T-helper 17 cell (primary cell): ENCODE results near the gene BEND3. TPM values are rescaled to one million over a fixed set of nuclear protein-coding genes. Genes with fewer than 3 reads are reported as not detected.
"Not testable (repeated sequence)": the region's sequence is repeated elsewhere in the genome, so short reads cannot be mapped to it uniquely, and the experiment has no call there.

Source experiments
- ATAC-seq: fragments of 150-1000 bp; cut with Tn5 transposase; 2 replicates; pipeline ENCODE4 v1.10.0; 2021; ENCODE audit warnings: mild to moderate bottlenecking, moderate library complexity
- DNase-seq, 3 donors: peaks; one replicate each; pipeline versions ENCODE4 v3.0.0 to v3.0.0-alpha.2; 2020 to 2021
- H3K9me3 ChIP-seq: one replicate; pipeline ENCODE4 v1.7.0; 2013; ENCODE audit warnings: low read length, mild to moderate bottlenecking; ENCODE audit not compliant: control insufficient read depth, poor library complexity, severe bottlenecking
- H3K27ac Mint-ChIP-seq: one replicate; pipeline ENCODE4 v1.8.0; 2022; ENCODE audit warnings: mild to moderate bottlenecking, moderate library complexity, mixed read lengths
- H3K27me3 Mint-ChIP-seq: one replicate; pipeline ENCODE4 v1.8.0; 2022; ENCODE audit warnings: mixed read lengths
- H3K36me3 Mint-ChIP-seq: one replicate; pipeline ENCODE4 v1.8.0; 2022; ENCODE audit warnings: low read depth, mixed read lengths
- H3K4me1 Mint-ChIP-seq: one replicate; pipeline ENCODE4 v1.8.0; 2022; ENCODE audit warnings: mild to moderate bottlenecking, mixed read lengths
- H3K4me3 Mint-ChIP-seq: one replicate; pipeline ENCODE4 v1.8.0; 2022; ENCODE audit warnings: mild to moderate bottlenecking, moderate library complexity, mixed read lengths
- total RNA-seq, 4 donors: library from RNA in 2 of 4; stranded (reverse) in 2 of 4; gene quantifications; one replicate each; pipeline ENCODE4 v1.2.3 and lab custom pipeline; 2022 to 2026

Gene BEND3
- total RNA-seq: 1 to 10 TPM; 1.4 to 1.7 TPM
- total RNA-seq (lab: John Stamatoyannopoulos, UW): 2.6 to 3.0 reads per million in 2 donors

DNA sequence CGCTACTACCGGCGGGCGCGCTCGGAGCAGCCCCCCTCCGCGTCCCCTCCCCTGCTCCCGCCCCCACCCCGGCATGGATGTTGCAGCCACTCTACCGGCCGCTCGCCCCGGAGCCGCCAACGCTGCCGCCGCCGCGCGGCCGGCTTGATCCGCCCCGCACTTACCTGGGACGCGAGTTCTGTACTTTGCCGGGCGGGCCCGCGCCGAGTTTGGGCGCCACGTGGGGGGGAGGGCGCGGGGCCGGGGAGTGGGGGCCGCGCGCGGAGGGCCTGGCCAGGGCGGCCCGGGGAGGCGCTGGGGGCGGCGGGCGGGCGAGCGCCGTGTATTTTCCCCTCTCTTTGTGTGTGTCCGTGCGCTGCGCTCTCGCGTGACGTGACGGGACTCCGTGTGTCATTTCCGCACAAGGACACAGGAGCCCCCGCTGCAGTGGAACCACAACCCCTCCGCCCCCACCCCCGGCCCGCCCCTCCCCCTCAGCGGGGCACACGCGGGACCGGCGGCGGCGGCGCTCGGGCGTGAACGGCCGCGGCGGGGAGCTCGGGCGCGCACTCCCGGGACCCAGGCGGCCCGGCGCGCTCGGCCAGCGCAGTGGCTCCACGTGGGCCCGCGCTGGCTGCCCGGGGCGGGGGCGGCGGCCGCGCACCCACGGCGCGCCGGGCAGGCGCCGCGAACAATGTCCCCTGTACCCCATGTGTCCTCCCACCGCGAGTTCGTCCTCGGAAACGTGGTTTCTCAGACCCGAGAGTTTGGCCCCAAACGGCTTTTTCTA lies at the start of gene BEND3:
TSS of gene BEND3 (minus strand) at position 590 of the 769 bp plus-strand sequence. CDS start 16,230 bp downstream, outside the sequence.
- Mint-ChIP-seq H3K27ac (no peak within 1 kb of the TSS), H3K27me3 (peaks cover 10% of the 10 kb centered on the region), H3K4me1 (peaks cover 13% of the 10 kb centered on the region), H3K36me3 (no peaks in the 10 kb centered on the region), H3K4me3 (peak within 1 kb of the TSS; percentile 87)
- no peaks in the 10 kb centered on the region for H3K9me3 ChIP-seq
- DNase-seq: peak; percentile 11 to 37 (median 23)
- peak; percentile 38 for ATAC-seq

DNA sequence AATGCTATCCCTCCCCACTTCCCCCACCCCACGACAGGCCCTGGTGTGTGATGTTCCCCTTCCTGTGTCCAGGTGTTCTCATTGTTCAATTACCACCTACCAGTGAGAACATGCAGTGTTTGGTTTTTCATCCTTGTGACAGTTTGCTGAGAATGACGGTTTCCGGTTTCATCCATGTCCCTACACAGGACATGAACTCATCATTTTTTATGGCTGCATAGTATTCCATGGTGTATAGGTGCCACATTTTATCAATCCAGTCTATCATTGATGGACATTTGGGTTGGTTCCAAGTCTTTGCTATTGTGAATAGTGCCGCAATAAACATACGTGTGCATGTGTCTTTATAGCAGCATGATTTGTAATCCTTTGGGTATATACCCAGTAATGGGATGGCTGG lies 49.0 kb upstream of the BEND3 start:
- ATAC-seq, H3K36me3 Mint-ChIP-seq, H3K4me1 Mint-ChIP-seq, H3K27me3 Mint-ChIP-seq, H3K27ac Mint-ChIP-seq, H3K4me3 Mint-ChIP-seq, DNase-seq, H3K9me3 ChIP-seq: not testable (repeated sequence)

DNA sequence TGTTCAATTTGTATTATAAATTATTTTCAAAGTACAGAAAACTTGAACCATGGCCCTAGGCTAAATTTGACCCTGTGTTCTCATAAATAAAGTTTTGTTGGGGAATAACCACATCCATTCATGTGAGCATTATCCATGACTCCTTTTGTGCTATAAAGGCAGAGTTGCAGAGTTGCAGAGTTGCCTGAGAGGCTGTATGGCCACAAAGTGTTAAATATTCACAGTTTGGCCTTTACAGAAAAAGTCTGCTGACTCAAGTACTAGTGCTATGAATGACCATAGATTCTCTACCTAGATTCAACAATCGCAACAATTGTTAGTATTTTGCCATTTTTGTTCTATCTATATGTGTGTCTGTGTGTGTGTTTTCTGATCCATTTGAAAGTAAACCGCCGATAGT lies 46.2 kb upstream of the BEND3 start:
- DNase-seq (no peak), ATAC-seq (no peak)
- H3K9me3 ChIP-seq: no peaks in the 10 kb centered on the region
- no peaks in the 10 kb centered on the region for H3K27me3 Mint-ChIP-seq
- H3K4me1 Mint-ChIP-seq: peaks cover 3% of the 10 kb centered on the region
- H3K4me3 Mint-ChIP-seq: no peak overlapping the region
- no peaks in the 10 kb centered on the region for H3K36me3 Mint-ChIP-seq
- H3K27ac Mint-ChIP-seq: no peak overlapping the region

DNA sequence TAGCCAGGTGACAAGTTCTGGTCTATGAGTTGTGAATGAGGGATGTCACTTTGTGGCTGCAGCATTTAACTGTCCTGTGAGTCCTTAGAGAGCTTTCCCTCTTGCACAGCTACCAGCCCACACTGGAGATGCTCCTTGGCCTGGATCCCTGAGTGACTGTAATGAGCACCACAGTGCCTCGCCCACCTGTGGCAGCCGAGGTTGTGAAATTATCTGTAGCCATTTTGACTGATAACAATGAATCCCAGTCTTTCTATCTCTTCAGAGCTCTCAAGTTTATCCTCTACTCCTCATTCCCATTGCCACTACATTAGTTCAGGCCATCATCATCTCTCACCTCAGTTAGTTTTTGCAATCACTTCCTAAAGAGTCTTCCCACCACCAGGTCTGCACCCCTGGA lies 41.3 kb upstream of the BEND3 start:
- no peak overlapping the region for H3K4me3 Mint-ChIP-seq
- H3K4me1 Mint-ChIP-seq: peaks cover 3% of the 10 kb centered on the region
- H3K9me3 ChIP-seq: no peaks in the 10 kb centered on the region
- DNase-seq (no peak), ATAC-seq (no peak)
- peaks cover 2% of the 10 kb centered on the region for H3K36me3 Mint-ChIP-seq
- no peaks in the 10 kb centered on the region for H3K27me3 Mint-ChIP-seq
- peak overlapping the region; percentile 8 for H3K27ac Mint-ChIP-seq

DNA sequence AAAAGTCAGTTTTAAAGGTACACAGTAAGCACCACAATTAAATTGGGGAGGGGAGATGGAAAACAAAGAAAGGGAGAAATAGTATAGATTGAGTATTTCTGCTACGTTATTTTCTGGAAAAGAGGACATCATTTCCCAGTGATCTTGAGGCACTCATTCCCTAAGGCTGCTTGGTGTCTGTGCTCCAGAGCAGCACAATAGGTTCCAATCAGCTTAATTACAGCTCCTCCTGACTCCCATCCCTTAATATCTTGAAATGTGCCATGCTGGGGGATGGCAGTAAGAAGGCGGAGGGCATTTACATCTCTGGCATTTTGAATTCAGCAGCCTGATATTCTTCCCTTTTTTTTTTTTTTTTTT lies 39.5 kb upstream of the BEND3 start:
- Mint-ChIP-seq H3K27me3 (no peaks in the 10 kb centered on the region), H3K4me3 (no peak overlapping the region), H3K27ac (no peak overlapping the region), H3K36me3 (peaks cover 5% of the 10 kb centered on the region), H3K4me1 (peaks cover 6% of the 10 kb centered on the region)
- ATAC-seq (no peak), DNase-seq (no peak)
- no peaks in the 10 kb centered on the region for H3K9me3 ChIP-seq

DNA sequence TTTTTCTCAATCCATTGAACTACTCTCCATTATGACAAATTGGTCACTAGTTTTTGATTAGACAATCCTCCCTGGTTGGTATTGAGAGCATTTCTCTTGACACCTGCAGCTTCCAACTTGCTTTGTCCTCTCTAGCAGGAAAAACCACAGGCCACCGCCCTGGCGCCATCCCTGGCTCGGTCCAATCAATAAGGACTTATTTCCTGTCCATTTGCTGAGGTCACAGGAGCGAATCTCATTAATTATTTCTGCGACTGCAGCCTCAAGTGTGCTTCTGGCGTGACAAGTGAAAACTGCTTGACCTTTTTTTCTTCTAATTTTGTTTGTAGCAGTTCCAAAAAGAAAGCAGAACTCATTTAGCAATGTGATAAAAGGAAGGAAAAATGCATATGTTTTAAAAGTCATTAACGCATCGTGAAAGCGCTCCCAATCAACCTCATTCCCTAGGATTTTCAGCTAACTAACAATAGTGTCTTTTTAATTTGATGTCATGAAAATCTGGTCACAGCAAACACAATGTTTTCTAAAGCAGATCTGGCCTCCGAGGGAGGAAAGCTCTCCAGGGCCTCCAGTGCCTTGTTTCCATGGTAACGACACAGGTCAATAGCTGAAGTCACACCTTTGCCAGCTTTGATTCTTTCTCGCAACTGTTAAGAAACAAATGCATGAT lies 39.0 kb upstream of the BEND3 start:
- no peaks in the 10 kb centered on the region for H3K9me3 ChIP-seq
- no peaks in the 10 kb centered on the region for H3K27me3 Mint-ChIP-seq
- no peak for DNase-seq
- H3K36me3 Mint-ChIP-seq: peaks cover 5% of the 10 kb centered on the region
- peaks cover 6% of the 10 kb centered on the region for H3K4me1 Mint-ChIP-seq
- H3K4me3 Mint-ChIP-seq: no peak overlapping the region
- no peak for ATAC-seq
- no peak overlapping the region for H3K27ac Mint-ChIP-seq

DNA sequence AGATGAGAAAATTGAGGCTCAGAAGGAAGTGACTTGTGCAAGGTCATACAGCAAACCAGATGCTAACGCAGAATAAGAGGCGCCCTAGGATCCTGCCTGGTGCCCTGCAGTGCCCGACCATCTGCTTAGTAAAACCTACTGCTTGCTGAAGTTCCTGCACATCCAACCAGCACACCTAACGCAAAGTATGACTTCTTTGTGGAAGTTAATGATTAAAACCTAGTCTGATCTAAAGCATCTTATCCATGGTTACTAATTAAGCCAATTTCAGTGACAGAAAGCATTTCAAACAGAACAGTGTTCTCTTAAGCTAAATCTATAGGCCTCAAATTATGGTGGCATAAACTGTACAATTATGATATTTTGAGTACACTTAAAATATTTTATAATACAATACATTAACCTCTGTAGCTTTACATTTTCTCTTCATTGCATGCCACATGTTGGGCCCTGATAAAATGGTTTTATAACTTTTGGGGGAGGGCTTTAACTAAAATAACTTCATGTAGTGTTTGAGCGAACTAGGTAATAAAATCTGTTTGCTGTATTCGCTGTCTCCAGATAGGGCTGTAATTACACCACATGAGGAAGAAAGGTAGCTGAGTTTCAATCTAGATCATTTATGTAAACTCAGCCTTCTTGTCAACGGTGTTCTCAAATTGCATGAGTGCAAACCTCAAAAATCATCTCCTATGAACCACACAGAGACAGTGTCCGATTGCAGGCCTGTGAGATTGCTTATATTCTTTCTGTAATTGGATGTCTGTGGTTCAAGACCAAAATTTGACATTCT lies 37.5 kb upstream of the BEND3 start:
- Mint-ChIP-seq H3K4me1 (peaks cover 6% of the 10 kb centered on the region), H3K27ac (no peak overlapping the region), H3K27me3 (no peaks in the 10 kb centered on the region), H3K36me3 (peaks cover 5% of the 10 kb centered on the region), H3K4me3 (no peak overlapping the region)
- ATAC-seq (no peak), DNase-seq (no peak)
- H3K9me3 ChIP-seq: no peaks in the 10 kb centered on the region

DNA sequence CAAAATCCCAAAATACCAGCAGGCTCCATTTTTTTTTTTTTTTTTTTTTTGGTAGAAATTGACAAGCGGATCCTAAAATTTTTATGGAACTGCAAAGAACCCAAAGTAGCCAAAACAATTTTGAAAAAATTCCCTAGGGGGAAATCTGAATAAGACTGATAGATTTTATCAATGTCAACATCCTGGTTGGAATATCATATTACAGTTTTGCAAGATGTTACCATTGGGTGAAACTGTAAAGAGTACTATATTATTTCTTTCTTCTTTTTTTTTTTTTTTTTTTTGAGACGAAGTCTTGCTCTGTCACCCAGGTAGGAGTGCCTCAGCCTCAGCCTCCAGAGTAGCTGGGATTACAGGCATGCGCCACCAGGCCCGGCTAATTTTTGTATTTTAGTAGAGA lies 29.4 kb upstream of the BEND3 start:
- Mint-ChIP-seq H3K36me3 (no peaks in the 10 kb centered on the region), H3K27ac (no peak overlapping the region), H3K4me3 (no peak overlapping the region), H3K4me1 (no peaks in the 10 kb centered on the region), H3K27me3 (no peaks in the 10 kb centered on the region)
- ATAC-seq (no peak), DNase-seq (no peak)
- no peaks in the 10 kb centered on the region for H3K9me3 ChIP-seq

DNA sequence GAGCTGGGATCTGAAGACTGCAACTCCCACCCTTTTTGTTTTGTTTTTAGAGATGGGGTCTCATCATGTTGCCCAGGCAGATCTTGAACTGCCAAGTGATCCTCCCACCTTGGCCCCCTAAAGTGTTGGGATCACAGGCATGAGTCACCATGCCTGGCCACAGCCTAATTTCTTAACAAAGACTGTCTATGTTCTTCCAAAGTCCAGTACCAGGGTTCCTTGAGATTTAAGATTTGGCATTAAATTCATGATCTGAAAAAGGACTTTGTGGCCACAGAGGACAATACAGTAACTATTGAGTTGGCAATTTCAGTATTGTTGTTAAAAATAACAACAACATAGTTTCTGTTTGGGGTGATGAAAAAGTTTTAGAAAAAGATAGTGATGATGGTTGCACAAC lies 28.7 kb upstream of the BEND3 start:
- Mint-ChIP-seq H3K36me3 (no peaks in the 10 kb centered on the region), H3K4me3 (no peak overlapping the region), H3K27ac (no peak overlapping the region), H3K27me3 (no peaks in the 10 kb centered on the region), H3K4me1 (no peaks in the 10 kb centered on the region)
- no peaks in the 10 kb centered on the region for H3K9me3 ChIP-seq
- no peak for DNase-seq
- ATAC-seq: no peak

DNA sequence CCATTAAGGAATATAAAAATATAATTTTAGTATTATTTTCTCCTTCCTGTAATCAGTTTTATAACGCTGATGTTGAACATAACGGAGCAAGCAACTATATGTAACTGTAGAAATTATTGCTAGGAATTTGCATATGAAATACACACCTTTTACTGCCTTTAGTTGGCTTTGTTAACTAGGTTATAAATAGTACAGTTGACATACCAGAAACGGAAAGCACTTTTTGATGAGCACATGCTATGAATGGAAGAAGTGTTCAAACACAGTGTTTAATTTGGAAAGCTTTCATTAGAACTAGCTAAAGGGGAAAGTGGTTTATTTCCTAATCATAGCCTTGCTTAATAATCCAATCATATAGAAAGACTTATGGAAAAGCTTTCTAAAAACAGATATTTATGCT lies 25.3 kb upstream of the BEND3 start:
- H3K9me3 ChIP-seq: no peaks in the 10 kb centered on the region
- ATAC-seq: no peak
- H3K27ac Mint-ChIP-seq: no peak overlapping the region
- H3K27me3 Mint-ChIP-seq: no peaks in the 10 kb centered on the region
- no peak for DNase-seq
- H3K4me3 Mint-ChIP-seq: no peak overlapping the region
- no peaks in the 10 kb centered on the region for H3K36me3 Mint-ChIP-seq
- H3K4me1 Mint-ChIP-seq: no peaks in the 10 kb centered on the region

DNA sequence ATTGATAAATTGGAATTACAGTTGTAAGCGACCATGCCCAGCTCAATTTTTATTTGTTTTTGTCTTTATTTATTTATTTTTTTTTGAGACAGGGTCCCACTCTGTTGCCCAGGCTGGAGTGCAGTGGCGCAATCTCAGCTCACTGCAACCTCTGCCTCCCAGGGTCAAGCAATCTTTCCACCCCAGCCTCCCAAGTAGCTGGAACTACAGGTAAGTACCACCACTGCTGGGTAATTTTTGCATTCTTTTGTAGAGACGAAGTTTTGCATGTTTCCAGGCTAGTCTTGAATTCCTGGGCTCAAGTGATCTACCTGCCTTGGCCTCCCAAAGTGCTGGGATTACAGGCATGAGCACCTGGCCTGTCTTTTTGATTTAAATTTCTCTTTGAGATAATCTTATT lies 21.0 kb upstream of the BEND3 start:
- not testable (repeated sequence) for H3K27me3 Mint-ChIP-seq

DNA sequence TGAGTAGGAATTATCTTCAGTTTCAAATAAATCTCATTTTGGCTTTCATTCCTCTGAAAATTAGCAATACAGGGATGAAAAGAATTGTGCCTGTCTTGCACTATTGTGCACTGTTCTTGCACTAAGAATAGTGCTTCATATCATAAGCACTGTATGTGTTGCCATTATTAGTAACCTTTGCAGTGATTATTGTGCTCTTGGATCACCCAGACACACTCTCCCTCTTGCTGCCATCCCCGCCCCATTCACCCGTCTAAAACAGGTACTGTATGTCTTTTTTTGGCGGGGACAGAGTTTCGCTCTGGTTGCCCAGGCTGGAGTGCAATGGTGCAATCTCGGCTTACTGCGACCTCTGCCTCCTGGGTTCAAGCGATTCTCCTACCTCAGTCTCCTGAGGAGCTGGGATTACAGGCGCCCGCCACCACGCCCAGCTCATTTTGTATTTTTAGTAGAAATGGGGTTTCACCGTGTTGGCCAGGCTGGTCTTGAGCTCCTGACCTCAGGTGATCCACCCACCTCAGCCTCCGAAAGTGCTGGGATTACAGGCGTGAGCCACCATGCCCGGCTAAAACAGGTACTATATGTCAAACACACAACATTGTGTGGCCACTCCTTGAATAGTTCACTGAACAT lies 19.8 kb upstream of the BEND3 start:
- DNase-seq, H3K4me3 Mint-ChIP-seq, H3K36me3 Mint-ChIP-seq, H3K4me1 Mint-ChIP-seq, H3K9me3 ChIP-seq, H3K27me3 Mint-ChIP-seq, ATAC-seq, H3K27ac Mint-ChIP-seq: not testable (repeated sequence)

More for the DNA sequence above, 21.0 kb upstream of the BEND3 start:
- not testable (repeated sequence) for H3K36me3 Mint-ChIP-seq, DNase-seq, ATAC-seq, H3K27ac Mint-ChIP-seq, H3K9me3 ChIP-seq, H3K4me3 Mint-ChIP-seq, H3K4me1 Mint-ChIP-seq

DNA sequence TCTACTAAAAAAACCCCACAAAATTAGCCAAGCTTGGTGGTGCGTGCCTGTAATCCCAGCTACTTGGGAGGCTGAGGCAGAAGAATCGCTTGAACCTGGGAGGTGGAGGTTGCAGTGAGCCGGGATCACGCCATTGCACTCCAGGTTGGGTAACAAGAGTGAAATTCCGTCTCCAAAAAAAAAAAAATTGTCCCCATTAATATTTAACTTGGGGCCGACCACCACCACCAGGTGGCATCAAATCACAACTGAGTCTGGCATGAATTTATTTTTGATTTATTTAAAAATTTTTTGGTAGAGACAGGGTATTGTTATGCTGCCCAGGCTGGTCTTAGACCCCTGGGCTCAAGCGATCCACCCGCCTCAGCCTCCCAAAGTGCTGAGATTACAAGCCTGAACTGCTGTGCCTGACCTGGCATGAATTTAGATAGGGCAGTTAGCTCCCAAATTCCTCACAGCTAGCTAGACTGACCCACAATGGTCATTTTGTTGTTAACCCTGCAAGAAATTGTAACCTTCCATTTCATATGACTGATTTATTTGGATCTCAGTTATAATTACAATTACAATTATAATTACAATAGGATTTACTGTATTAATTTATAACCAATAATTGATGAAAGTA lies 17.1 kb upstream of the BEND3 start:
- H3K36me3 Mint-ChIP-seq: no peaks in the 10 kb centered on the region
- H3K27me3 Mint-ChIP-seq: no peaks in the 10 kb centered on the region
- H3K27ac Mint-ChIP-seq: no peak overlapping the region
- ATAC-seq (no peak), DNase-seq (no peak)
- H3K9me3 ChIP-seq: no peaks in the 10 kb centered on the region
- H3K4me1 Mint-ChIP-seq: peaks cover 3% of the 10 kb centered on the region
- no peak overlapping the region for H3K4me3 Mint-ChIP-seq
